Measurements from ENCODE around the gene GHDC. TPM values are rescaled to one million over a fixed set of nuclear protein-coding genes. Genes with fewer than 3 reads are reported as not detected.
A peak's percentile ranks its signal among the peaks of the same experiment; 100 is the strongest.

The GHDC gene
- total RNA-seq, 1 experiment from 2014 or later: 7.5 TPM

GRCh38 chr17:42174126-42174783 lies 20.0 kb downstream of the GHDC start:
- Mint-ChIP-seq H3K9me3 (no peaks in the 10 kb centered on the region), H3K36me3 (no peaks in the 10 kb centered on the region), H3K4me3 (no peak overlapping the region), H3K4me1 (peaks cover 5% of the 10 kb centered on the region; the same call in 1 of the 2 replicates), H3K27ac (no peak overlapping the region), H3K27me3 (ENCODE audit: low read depth) (peaks cover 4% of the 10 kb centered on the region)
- no peak for ATAC-seq
- ChIA-PET CTCF (interaction anchor here (0.7 to 1.5 kb wide), 5 partner anchors 10 to 48 kb away, joined by 3 to 5 read pairs (median 3); no protein-coding TSS in a partner anchor), POLR2A (no interaction called here)
- no peak for DNase-seq (ENCODE audit: low spot score)
- no peak for TF ChIP-seq GTF2I (CRISPR knock-in tag; conservative IDR thresholded peaks at IDR 0.05)
- no peak for TF ChIP-seq CDX4 (CRISPR knock-in tag; IDR thresholded peaks at IDR 0.05; ENCODE audit: borderline replicate concordance)
- TF ChIP-seq, protein P1, sequence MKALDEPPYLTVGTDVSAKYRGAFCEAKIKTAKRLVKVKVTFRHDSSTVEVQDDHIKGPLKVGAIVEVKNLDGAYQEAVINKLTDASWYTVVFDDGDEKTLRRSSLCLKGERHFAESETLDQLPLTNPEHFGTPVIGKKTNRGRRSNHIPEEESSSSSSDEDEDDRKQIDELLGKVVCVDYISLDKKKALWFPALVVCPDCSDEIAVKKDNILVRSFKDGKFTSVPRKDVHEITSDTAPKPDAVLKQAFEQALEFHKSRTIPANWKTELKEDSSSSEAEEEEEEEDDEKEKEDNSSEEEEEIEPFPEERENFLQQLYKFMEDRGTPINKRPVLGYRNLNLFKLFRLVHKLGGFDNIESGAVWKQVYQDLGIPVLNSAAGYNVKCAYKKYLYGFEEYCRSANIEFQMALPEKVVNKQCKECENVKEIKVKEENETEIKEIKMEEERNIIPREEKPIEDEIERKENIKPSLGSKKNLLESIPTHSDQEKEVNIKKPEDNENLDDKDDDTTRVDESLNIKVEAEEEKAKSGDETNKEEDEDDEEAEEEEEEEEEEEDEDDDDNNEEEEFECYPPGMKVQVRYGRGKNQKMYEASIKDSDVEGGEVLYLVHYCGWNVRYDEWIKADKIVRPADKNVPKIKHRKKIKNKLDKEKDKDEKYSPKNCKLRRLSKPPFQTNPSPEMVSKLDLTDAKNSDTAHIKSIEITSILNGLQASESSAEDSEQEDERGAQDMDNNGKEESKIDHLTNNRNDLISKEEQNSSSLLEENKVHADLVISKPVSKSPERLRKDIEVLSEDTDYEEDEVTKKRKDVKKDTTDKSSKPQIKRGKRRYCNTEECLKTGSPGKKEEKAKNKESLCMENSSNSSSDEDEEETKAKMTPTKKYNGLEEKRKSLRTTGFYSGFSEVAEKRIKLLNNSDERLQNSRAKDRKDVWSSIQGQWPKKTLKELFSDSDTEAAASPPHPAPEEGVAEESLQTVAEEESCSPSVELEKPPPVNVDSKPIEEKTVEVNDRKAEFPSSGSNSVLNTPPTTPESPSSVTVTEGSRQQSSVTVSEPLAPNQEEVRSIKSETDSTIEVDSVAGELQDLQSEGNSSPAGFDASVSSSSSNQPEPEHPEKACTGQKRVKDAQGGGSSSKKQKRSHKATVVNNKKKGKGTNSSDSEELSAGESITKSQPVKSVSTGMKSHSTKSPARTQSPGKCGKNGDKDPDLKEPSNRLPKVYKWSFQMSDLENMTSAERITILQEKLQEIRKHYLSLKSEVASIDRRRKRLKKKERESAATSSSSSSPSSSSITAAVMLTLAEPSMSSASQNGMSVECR (CRISPR knock-in tag; IDR thresholded peaks at IDR 0.05; ENCODE audit: borderline replicate concordance): no peak
- TF ChIP-seq SMAD3 (CRISPR knock-in tag; IDR thresholded peaks at IDR 0.05; ENCODE audit: borderline replicate concordance): no peak
- no peak for TF ChIP-seq ZNF671 (CRISPR knock-in tag; IDR thresholded peaks at IDR 0.05)
- no peak for TF ChIP-seq ZNF121 (CRISPR knock-in tag; IDR thresholded peaks at IDR 0.05)
- TF ChIP-seq CREB1 (CRISPR knock-in tag; IDR thresholded peaks at IDR 0.05): no peak

DNA sequence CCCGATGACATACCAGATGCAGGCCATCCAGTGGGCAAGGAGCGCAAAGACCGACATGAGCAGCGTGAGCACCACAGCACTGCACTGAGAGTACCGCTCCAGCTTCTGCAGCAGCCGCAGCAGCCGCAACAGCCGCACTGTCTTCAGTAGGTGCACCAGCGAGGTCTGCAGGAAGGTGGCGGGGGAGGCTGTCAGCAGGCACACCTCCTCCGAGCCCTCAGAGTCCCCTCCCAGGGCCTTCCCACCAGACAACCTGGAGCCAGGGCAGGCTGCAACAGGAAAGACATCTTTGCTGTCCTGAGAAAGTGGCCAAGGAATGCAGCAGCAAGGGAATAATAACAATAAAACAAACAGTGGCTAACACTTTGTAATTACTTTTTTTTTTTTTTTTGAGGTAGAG lies 22.5 kb downstream of the GHDC start:
- POLR2A ChIA-PET: interaction anchor here (0.7 kb wide), 1 partner anchor 115 kb away, joined by 3 read pairs; no protein-coding TSS in a partner anchor
- ATAC-seq: peak; percentile 82

GRCh38 chr17:42169351-42169750 lies 24.9 kb downstream of the GHDC start:
- Mint-ChIP-seq H3K36me3 (no peaks in the 10 kb centered on the region), H3K27me3 (ENCODE audit: low read depth) (no peaks in the 10 kb centered on the region; the same call in 1 of the 2 replicates), H3K9me3 (no peaks in the 10 kb centered on the region), H3K4me1 (no peaks in the 10 kb centered on the region), H3K27ac (no peak overlapping the region), H3K4me3 (no peak overlapping the region)
- DNase-seq (ENCODE audit: low spot score) (no peak), ATAC-seq (no peak)
- ChIA-PET CTCF (interaction anchor here (1.5 kb wide), 1 partner anchor 53 kb away, joined by 5 read pairs; no protein-coding TSS in a partner anchor), POLR2A (no interaction called here)
- TF ChIP-seq GABPB1 (CRISPR knock-in tag; IDR thresholded peaks at IDR 0.05) (no peak), FOXP1 (CRISPR knock-in tag; IDR thresholded peaks at IDR 0.05; ENCODE audit: borderline replicate concordance) (no peak), ZNF423 (CRISPR knock-in tag; IDR thresholded peaks at IDR 0.05) (no peak), NR1H2 (CRISPR knock-in tag; IDR thresholded peaks at IDR 0.05) (no peak), USF1 (CRISPR knock-in tag; IDR thresholded peaks at IDR 0.05) (no peak), RELA (CRISPR knock-in tag; IDR thresholded peaks at IDR 0.05; ENCODE audit: borderline replicate concordance) (no peak), TP53 (CRISPR knock-in tag; IDR thresholded peaks at IDR 0.05) (no peak), SOX15 (CRISPR knock-in tag; IDR thresholded peaks at IDR 0.05) (no peak), ZNF425 (CRISPR knock-in tag; conservative IDR thresholded peaks at IDR 0.05) (no peak)
- TF ChIP-seq, protein P2, sequence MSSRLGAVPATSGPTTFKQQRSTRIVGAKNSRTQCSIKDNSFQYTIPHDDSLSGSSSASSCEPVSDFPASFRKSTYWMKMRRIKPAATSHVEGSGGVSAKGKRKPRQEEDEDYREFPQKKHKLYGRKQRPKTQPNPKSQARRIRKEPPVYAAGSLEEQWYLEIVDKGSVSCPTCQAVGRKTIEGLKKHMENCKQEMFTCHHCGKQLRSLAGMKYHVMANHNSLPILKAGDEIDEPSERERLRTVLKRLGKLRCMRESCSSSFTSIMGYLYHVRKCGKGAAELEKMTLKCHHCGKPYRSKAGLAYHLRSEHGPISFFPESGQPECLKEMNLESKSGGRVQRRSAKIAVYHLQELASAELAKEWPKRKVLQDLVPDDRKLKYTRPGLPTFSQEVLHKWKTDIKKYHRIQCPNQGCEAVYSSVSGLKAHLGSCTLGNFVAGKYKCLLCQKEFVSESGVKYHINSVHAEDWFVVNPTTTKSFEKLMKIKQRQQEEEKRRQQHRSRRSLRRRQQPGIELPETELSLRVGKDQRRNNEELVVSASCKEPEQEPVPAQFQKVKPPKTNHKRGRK (CRISPR knock-in tag; IDR thresholded peaks at IDR 0.05; ENCODE audit: borderline replicate concordance): no peak

More for the DNA sequence above, 22.5 kb downstream of the GHDC start:
- no peak overlapping the region for H3K4me3 Mint-ChIP-seq
- TF ChIP-seq NFYB (CRISPR knock-in tag; conservative IDR thresholded peaks at IDR 0.05; ENCODE audit: low read depth): no peak
- TF ChIP-seq NFE2L1 (CRISPR knock-in tag; IDR thresholded peaks at IDR 0.05): no peak
- no peak for TF ChIP-seq SMAD4 (CRISPR knock-in tag; IDR thresholded peaks at IDR 0.05)
- TF ChIP-seq, protein P3, sequence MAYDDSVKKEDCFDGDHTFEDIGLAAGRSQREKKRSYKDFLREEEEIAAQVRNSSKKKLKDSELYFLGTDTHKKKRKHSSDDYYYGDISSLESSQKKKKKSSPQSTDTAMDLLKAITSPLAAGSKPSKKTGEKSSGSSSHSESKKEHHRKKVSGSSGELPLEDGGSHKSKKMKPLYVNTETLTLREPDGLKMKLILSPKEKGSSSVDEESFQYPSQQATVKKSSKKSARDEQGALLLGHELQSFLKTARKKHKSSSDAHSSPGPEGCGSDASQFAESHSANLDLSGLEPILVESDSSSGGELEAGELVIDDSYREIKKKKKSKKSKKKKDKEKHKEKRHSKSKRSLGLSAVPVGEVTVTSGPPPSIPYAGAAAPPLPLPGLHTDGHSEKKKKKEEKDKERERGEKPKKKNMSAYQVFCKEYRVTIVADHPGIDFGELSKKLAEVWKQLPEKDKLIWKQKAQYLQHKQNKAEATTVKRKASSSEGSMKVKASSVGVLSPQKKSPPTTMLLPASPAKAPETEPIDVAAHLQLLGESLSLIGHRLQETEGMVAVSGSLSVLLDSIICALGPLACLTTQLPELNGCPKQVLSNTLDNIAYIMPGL (CRISPR knock-in tag; IDR thresholded peaks at IDR 0.05): no peak
- no peak for TF ChIP-seq GRHL2 (CRISPR knock-in tag; IDR thresholded peaks at IDR 0.05; ENCODE audit: insufficient replicate concordance, severe bottlenecking)
- CTCF ChIA-PET: interaction anchor here (0.7 to 1.8 kb wide), 8 partner anchors 9 to 143 kb away, joined by 3 to 13 read pairs (median 4); partner anchors contain the start of genes GHDC and KCNH4
- H3K9me3 Mint-ChIP-seq: no peaks in the 10 kb centered on the region
- H3K27me3 Mint-ChIP-seq (ENCODE audit: low read depth): no peaks in the 10 kb centered on the region; the same call in 1 of the 2 replicates
- DNase-seq (ENCODE audit: low spot score): peak; percentile 44
- H3K36me3 Mint-ChIP-seq: no peaks in the 10 kb centered on the region
- H3K27ac Mint-ChIP-seq: no peak overlapping the region
- no peaks in the 10 kb centered on the region for H3K4me1 Mint-ChIP-seq

Data from WTC11 (cell line).